HG03442 (cell line): ENCODE results near the gene FAH.

Experiments
- ATAC-seq: cut with Tn5 transposase; IDR thresholded peaks from one replicate; pipeline ENCODE4 v1.9.1; 2021; ENCODE audit warnings: mild to moderate bottlenecking, moderate library complexity; ENCODE audit not compliant: unreplicated experiment

FAH gene

GRCh38 chr15:80171787-80172186 lies 19.0 kb downstream of the FAH start:
- ATAC-seq, result no peak

- ATAC-seq, result no peak
These were observed 19.6 kb downstream of the FAH start for GRCh38 chr15:80172401-80172800.

GRCh38 chr15:80173022-80173759 lies 20.4 kb downstream of the FAH start:
- peak; percentile 55 for ATAC-seq

- ATAC-seq, result no peak
These were observed 21.4 kb downstream of the FAH start for GRCh38 chr15:80174017-80174746.

GRCh38 chr15:80175436-80175835 lies 22.6 kb downstream of the FAH start:
- no peak for ATAC-seq

- no peak for ATAC-seq
These were observed 23.6 kb downstream of the FAH start for GRCh38 chr15:80176443-80176842.

- no peak for ATAC-seq
These were observed 24.4 kb downstream of the FAH start for GRCh38 chr15:80177156-80177555.

GRCh38 chr15:80179025-80179759 lies 26.4 kb downstream of the FAH start:
- no peak for ATAC-seq

- no peak for ATAC-seq
These were observed 27.1 kb downstream of the FAH start for GRCh38 chr15:80179935-80180334.

- no peak for ATAC-seq
These were observed 27.7 kb downstream of the FAH start for GRCh38 chr15:80180468-80180867.

- no peak for ATAC-seq
These were observed 28.2 kb downstream of the FAH start for GRCh38 chr15:80180986-80181385.

- ATAC-seq, result no peak
These were observed 29.9 kb downstream of the FAH start for GRCh38 chr15:80182611-80183261.

- no peak for ATAC-seq
These were observed 30.5 kb downstream of the FAH start for GRCh38 chr15:80183306-80183705.

- no peak for ATAC-seq
These were observed 31.1 kb downstream of the FAH start for GRCh38 chr15:80183886-80184285.

GRCh38 chr15:80184554-80184953 lies 31.8 kb downstream of the FAH start:
- no peak for ATAC-seq

- ATAC-seq, result no peak
These were observed 32.4 kb downstream of the FAH start for GRCh38 chr15:80185152-80185551.

GRCh38 chr15:80186066-80186465 lies 33.3 kb downstream of the FAH start:
- no peak for ATAC-seq

GRCh38 chr15:80186597-80186996 lies 33.8 kb downstream of the FAH start:
- ATAC-seq, result no peak

- ATAC-seq, result no peak
These were observed 35.5 kb downstream of the FAH start for GRCh38 chr15:80188251-80188650.

- ATAC-seq, result no peak
These were observed 38.4 kb downstream of the FAH start for GRCh38 chr15:80191198-80191597.

GRCh38 chr15:80191897-80192595 lies 39.2 kb downstream of the FAH start:
- no peak for ATAC-seq
